HG03460 (cell line): ENCODE measurements around the gene ZNF560.
"Not testable (repeated sequence)": the region's sequence is repeated elsewhere in the genome, so short reads cannot be mapped to it uniquely, and the experiment has no call there.

Source experiments
- ATAC-seq: cut with Tn5 transposase; IDR thresholded peaks from one replicate; pipeline ENCODE4 v1.9.1; 2021; ENCODE audit not compliant: unreplicated experiment

Gene ZNF560

DNA sequence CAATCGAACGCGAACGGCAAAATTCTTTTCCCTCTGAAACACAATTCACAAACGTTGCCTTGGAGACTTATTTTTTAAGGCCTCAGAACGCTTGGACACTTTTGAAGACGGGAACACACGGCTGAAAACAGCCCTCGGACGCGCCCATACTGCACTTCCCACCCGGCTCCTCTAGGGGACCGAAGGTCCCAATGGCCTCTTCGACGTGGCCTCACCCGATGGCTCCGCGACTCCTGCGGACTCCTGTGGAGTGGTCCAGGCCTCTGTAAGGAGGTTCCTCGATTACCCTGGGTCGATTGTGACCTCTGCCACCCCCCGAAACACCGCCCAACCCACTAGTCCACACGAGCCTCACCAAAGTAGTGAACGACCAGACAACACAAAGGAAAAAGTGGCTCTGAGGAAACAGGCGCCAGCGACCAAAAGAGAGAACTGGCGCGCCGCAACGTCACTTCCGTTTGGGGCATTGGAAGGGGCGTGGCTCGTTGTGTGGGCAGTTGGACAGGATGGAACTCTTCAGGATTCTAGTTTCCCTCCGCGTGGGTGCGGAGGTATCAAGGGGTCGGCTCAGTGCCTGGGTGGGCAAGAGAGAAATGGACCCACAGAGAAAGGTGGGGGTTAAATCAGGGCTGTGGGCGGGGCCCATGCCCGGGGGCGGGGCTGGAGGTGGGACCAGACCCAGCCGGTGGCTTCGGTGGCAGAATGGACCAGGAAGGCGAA is at the start of gene ZNF560:
ZNF560 (minus strand) TSS at position 434 of the 720 bp plus-strand sequence. CDS start 23,303 bp downstream, outside the sequence.
- no peak for ATAC-seq

DNA sequence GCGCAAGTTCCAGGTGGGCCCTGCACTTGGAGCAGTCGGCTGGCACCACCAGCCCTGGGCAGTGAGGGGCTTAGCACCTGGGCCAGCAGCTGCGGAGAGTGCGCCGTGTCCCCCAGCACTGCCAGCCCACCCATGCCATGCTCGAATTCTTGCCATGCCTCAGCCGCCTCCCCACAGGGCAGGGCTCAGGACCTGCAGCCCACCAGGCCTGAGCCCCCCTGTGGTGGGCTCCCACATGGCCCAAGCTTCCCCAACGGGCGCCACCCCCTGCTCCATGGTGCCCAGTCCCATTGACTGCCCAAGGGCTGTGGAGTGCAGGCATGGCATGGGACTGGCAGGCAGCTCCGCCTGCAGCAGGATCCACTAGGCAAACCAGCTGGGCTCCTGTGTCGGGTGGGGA is 49.5 kb upstream of the ZNF560 start:
- no peak for ATAC-seq

DNA sequence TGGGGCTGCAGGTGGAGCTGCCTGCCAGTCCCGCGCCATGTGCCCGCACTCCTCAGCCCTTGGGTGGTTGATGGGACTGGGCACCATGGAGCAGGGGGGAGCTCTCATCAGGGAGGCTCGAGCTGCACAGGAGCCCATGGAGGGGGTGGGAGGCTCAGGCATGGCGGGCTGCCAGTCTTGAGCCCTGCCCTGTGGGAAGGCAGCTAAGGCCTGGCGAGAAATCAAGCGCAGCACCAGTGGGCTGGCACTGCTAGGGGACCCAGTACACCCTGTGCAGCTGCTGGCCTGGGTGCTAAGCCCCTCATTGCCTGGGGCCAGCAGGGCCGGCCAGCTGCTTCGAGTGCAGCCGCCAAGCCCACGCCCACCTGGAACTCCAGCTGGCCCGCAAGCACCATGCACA is 42.9 kb upstream of the ZNF560 start:
- not testable (repeated sequence) for ATAC-seq

DNA sequence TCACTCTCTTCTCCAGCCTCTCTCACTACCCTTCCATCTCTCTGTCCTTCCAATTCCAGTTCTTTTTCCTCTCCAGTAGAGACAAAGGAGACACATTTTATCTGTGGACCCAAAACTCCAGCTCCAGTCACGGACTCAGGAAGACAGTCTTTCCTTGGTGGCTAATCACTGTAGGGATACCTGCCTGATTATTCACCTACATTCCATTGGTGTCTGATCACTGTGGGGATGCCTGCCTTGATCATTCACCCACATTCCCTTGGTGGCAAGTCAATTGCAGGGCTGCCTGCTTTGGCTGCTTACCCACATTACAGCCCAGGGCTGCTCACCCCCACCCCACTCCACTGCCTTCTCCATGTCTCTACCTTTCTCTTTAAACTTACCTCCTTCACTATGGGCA is 41.5 kb upstream of the ZNF560 start:
- not testable (repeated sequence) for ATAC-seq

DNA sequence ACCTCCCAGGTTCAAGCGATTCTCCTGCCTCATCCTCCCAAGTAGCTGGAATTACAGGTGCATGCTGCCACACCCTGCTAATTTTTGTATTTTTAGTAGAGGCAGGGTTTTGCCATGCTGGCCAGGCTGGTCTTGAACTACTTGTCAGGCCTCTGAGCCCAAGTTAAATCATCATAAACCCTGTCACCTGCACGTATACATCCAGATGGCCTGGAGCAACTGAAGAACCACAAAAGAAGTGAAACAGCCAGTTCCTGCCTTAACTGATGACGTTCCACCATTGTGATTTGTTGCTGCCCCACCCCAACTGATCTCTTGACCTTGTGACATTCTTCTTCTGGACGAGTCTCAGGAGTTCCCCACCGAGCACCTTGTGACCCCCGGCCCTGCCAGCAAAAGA is 40.8 kb upstream of the ZNF560 start:
- not testable (repeated sequence) for ATAC-seq

- peak; percentile 70 for ATAC-seq
These were observed 40.0 kb upstream of the ZNF560 start, which contains the start of gene ZNF426 for GRCh38 chr19:9538183-9539058. Gene ZNF426, minus strand, starts transcription at chr19:9538645. Its CDS starts 2,413 bp downstream, at chr19:9536232.

GRCh38 chr19:9535934-9536333 is 37.5 kb upstream of the ZNF560 start:
- no peak for ATAC-seq

- ATAC-seq, result no peak
These were observed 33.5 kb upstream of the ZNF560 start for GRCh38 chr19:9531933-9532332.

DNA sequence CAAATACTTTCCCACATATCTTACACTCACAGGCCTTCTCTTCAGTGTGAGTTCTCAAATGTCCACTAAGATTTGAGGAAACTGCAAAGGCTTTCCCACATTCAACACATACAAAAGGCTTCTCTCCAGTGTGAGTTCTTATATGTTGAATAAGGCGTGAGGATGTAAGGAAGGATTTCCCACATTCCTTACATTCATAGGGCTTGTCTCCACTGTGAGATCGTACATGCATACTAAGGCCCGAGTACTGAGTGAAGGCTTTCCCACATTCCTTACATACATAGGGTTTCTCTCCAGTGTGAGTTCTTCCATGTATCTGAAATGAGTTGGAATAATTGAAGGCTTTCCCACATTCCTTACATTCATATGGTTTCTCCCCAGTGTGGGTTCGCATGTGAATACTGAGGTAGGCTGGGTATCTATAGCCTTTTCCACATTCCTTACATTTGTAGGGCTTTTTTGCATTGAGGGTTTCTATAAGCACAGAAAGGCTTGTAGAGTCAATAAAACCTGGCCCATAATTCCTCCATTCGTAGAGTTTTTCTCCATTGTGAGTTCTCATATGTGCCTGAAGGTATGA is 30.4 kb upstream of the ZNF560 start:
- no peak for ATAC-seq

- ATAC-seq, result no peak
These were observed 25.6 kb upstream of the ZNF560 start for GRCh38 chr19:9523885-9524474.

DNA sequence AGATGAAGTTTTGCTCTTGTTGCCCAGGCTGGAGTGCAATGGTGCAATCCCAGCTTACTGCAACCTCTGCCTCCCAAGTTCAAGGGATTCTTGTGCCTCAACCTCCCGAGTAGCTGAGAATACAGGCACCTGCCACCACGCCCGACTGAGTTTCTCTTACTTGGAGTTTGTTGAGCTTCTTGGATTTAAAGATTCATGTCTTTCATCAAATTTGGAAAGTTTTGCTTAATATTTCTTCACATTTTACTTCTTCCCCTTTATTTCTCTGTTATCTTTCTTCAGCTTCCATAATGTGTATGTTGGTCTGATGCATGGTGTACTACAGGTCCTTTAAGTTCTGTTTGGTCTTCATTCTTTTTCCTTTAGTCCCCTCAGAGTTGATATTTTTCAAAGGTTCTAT is 8.9 kb upstream of the ZNF560 start:
- no peak for ATAC-seq

GRCh38 chr19:9500796-9501195 is 2.4 kb upstream of the ZNF560 start:
- no peak for ATAC-seq

DNA sequence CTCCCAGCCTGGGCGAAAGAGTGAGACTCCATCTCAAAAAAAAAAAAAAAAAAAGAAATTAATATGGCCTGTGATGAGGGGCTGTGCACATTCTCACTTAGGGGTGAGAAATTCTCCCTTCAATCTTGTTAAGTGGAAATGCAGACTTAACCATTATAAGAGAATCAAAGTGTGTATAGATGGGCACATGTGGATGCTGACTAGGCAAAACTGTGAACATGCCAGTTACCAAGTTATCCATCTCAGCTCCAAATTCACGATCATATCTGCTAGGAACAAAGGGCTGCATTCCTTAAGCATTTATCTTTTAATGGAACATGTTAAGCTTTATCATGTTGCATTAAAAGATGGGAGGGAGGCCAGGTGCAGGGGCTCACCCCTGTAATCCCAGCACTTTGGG is 4.3 kb downstream of the ZNF560 start:
- no peak for ATAC-seq

DNA sequence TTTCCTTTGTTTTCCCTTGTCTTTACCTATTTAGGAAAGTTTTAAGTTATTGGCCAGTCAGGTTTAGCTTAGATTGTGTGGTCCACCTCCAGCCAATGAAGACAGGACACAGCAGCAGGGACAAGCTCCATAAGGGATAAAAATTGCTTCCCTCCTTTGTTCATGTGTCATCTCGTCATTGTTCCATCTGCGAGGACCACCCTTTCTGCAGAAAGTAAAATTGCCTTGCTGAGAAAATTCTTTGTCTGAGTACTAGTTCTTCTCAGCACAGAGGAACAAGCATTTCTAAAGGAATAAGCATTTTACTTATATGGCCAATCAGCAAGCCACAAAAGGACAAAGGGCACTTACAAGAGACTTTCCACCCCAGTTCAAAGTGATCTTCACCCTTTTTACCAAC is 11.4 kb downstream of the ZNF560 start:
- ATAC-seq, result no peak

- no peak for ATAC-seq
These were observed 13.3 kb downstream of the ZNF560 start for GRCh38 chr19:9485140-9485539.

DNA sequence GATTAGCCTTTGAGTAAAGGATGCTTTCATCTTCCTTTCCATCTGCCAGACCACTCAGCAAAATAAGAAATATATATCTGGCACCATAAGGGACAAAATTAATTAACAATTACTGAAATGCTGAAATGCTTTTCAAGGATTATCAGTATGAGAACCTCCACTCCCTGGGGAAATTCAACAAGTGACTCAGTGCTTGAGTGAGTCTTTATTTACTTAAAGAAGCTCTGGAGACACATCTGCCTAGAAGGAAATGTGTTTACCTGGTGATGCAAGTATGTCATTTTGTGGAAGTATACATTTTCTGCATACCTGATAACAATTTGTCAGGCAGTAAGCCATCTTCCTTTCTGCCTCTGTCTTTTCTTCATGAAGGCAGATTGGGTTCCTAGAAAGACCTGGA is 23.4 kb downstream of the ZNF560 start:
- no peak for ATAC-seq

DNA sequence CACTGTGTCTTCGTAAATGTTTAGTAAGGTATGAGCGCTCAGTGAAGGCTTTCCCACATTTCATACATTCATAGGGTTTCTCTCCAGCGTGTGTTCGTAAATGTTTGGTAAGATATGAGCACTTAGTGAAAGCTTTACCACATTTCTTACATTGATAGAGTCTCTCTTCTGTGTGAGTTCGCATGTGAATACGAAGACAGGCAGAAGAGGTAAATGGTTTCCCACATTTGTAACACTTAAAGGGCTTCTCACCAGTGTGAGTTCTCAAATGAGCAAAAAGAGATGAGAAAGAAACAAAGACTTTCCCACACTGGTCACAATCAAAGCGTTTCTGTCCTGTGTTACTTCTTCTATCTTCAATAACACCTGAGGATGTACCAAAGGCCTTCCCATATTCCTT is 31.3 kb downstream of the ZNF560 start:
- no peak for ATAC-seq

DNA sequence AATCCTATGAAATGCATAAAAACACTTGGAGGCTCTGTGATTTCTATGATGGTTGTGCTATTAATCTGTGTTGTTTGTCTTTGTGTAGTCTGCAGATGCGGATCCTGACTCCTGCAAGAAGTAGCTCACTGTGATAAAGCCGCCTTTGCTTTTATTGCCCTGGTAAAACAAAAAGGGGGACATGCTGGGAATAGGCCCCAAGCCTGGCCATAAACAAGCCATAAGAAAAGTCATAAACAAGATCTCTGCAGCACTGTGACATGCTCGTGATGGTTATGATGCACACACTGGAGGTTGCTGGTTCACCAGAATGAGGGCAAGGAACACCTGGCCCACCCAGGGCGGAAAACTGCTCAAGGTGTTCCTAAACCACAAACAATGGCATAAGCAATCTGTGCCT is 36.5 kb downstream of the ZNF560 start:
- no peak for ATAC-seq

DNA sequence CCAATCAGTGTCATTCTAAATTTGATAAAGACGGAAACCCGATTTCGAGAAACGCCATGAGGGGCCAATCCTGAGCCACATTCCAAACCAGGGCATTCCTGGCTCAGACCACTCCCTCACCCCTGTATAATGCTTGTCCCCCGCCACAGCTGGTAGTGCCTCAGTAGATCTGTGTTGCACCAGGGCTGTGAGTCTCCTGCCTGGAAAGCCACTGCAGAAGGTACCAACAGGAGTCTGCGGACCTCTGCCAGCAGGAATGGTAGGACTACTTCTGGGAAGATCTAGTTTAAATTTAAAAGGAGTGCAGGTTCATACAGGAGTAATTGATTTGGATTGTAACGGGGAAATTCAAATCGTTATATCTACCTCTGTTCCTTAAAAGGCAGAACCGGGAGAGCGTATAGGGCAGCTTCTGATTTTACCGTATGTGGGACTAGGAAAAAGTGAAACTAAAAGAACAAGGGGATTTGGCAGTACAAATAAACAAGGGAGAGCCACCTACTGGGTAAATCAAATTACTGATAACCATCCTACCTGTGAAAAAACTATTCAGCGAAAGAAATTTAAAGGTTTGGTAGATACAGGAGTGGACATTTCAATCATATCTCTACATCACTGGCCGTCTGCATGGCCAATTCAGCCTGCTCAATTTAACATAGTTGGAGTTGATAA is 42.3 kb downstream of the ZNF560 start:
- ATAC-seq, result no peak

DNA sequence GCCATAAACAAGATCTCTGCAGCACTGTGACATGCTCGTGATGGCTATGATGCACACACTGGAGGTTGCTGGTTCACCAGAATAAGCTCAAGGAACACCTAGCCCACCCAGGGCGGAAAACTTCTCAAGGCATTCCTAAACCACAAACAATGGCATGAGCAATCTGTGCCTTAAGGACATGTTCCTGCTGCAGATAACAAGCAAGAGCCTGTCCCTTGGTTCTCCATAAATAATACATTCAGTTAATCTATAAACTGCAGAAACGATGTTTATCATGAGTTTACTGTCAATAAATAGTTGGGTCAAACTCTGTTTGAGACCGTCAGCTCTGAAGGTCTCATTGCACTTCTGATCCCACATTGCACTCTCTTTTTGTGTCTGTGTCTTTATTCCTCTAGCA is 44.5 kb downstream of the ZNF560 start:
- ATAC-seq, result no peak

DNA sequence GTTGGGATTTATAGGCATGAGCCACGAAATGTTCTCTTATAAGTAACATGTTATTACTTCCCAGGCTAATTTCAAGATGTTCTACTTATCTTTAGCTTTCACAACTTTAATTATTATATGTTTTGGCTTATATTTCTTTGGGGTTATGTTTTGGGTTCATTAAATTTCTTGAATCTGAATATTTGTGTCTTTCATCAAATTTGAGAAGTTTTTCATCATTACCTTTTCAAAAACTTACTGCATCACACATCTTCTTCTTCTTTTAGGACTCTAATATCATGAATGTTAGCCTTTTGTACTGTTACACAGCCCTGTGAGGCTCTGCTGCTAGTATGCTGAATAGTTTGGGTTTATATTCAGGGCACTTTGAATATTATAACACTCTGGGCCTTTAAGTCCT is 53.4 kb downstream of the ZNF560 start:
- no peak for ATAC-seq
